Embryonic facial prominence (tissue), 1 donor: ENCODE measurements around the gene DRAM1.
"Not testable (repeated sequence)": the region's sequence is repeated elsewhere in the genome, so short reads cannot be mapped to it uniquely, and the experiment has no call there.

ENCODE experiments used
- DNase-seq: peaks from one replicate; pipeline ENCODE4 v3.0.0-alpha.2; 2016; ENCODE audit errors: extremely low spot score

DRAM1 gene

GRCh38 chr12:101906226-101906625 lies 28.8 kb downstream of the DRAM1 start:
- no peak for DNase-seq

GRCh38 chr12:101908395-101908794 lies 31.0 kb downstream of the DRAM1 start:
- DNase-seq, result no peak

GRCh38 chr12:101909646-101910045 lies 32.3 kb downstream of the DRAM1 start:
- no peak for DNase-seq

GRCh38 chr12:101915841-101916240 lies 38.5 kb downstream of the DRAM1 start:
- DNase-seq, result no peak

GRCh38 chr12:101918805-101919204 lies 41.4 kb downstream of the DRAM1 start:
- DNase-seq, result not testable (repeated sequence)

GRCh38 chr12:101919447-101919846 lies 42.1 kb downstream of the DRAM1 start:
- no peak for DNase-seq

- no peak for DNase-seq
Observed at GRCh38 chr12:101920906-101921305, 43.5 kb downstream of the DRAM1 start.

GRCh38 chr12:101923045-101923718 lies 45.8 kb downstream of the DRAM1 start:
- no peak for DNase-seq

GRCh38 chr12:101924618-101925017 lies 47.2 kb downstream of the DRAM1 start:
- no peak for DNase-seq

- DNase-seq, result no peak
Observed at GRCh38 chr12:101925361-101925760, 48.0 kb downstream of the DRAM1 start.

GRCh38 chr12:101925935-101926334 lies 48.6 kb downstream of the DRAM1 start:
- DNase-seq, result no peak

- DNase-seq, result no peak
Observed at GRCh38 chr12:101927036-101927435, 49.7 kb downstream of the DRAM1 start.

- DNase-seq, result no peak
Observed at GRCh38 chr12:101927999-101928398, 50.6 kb downstream of the DRAM1 start.

GRCh38 chr12:101928556-101928955 lies 51.2 kb downstream of the DRAM1 start:
- DNase-seq, result no peak

- no peak for DNase-seq
Observed at GRCh38 chr12:101929365-101930041, 52.1 kb downstream of the DRAM1 start.

GRCh38 chr12:101931498-101932326 lies 54.3 kb downstream of the DRAM1 start:
- DNase-seq, result no peak

GRCh38 chr12:101933866-101934514 lies 56.6 kb downstream of the DRAM1 start:
- no peak for DNase-seq

- DNase-seq, result no peak
Observed at GRCh38 chr12:101935890-101936746, 58.7 kb downstream of the DRAM1 start.

- no peak for DNase-seq
Observed at GRCh38 chr12:101939306-101939705, 61.9 kb downstream of the DRAM1 start.

GRCh38 chr12:101939856-101940265 lies 62.5 kb downstream of the DRAM1 start:
- peak; percentile 89 for DNase-seq

- no peak for DNase-seq
Observed at GRCh38 chr12:101940400-101940950, 63.1 kb downstream of the DRAM1 start.
